A549 (cell line): ENCODE results near the gene NKIRAS2. TPM values are rescaled to one million over a fixed set of nuclear protein-coding genes. Genes with fewer than 3 reads are reported as not detected.
A peak's percentile ranks its signal among the peaks of the same experiment; 100 is the strongest.

Source experiments
- ATAC-seq, 2 experiments: fragments of 200-7000 bp in 1 of 2; fragments of >200 bp in 1 of 2; cut with Nextera tagmentation in 1 of 2; cut with Tn5 transposase in 1 of 2; 3 replicates each; pipeline versions ENCODE4 v1.8.0 to v1.9.1; 2018 to 2020; ENCODE audit warnings: mild to moderate bottlenecking in 1 of 2, moderate library complexity in 1 of 2
- CTCF ChIA-PET: fragments of 300-600 bp; sonication (Branson Sonifier 250); formaldehyde crosslinking; extraction: SDS; loops from one replicate; lab custom pipeline; 2021; ENCODE audit warnings: antibody characterized with exemption, inconsistent platforms; lab: Yijun Ruan, JAX
- POLR2A ChIA-PET: fragments of 350-600 bp; formaldehyde crosslinking; extraction: SDS; loops from one replicate; lab custom pipeline; 2021; ENCODE audit warnings: antibody characterized with exemption, inconsistent platforms; lab: Yijun Ruan, JAX
- DNase-seq, 2 experiments: peaks; one replicate each; pipeline versions ENCODE4 v3.0.0 to v3.0.0-alpha.2; 2011 to 2016; ENCODE audit warnings: low read depth in 1 of 2, low spot score in 1 of 2
- FAIRE-seq: peaks from 2 replicates; lab custom pipeline; 2011; peaks lifted over from hg19 to GRCh38; lab: Jason Lieb, UNC
- H3K27ac ChIP-seq, 2 experiments: fragments of >200 bp; sonication (Bioruptor Twin); formaldehyde crosslinking; 3 replicates each; pipeline ENCODE4 v1.5.1; 2016 to 2017
- H3K4me1 ChIP-seq: fragments of >200 bp; sonication (Bioruptor Twin); formaldehyde crosslinking; 3 replicates; pipeline ENCODE4 v1.6.1; 2016
- H3K4me2 ChIP-seq: fragments of >200 bp; sonication (Bioruptor Twin); formaldehyde crosslinking; 3 replicates; pipeline ENCODE4 v1.6.1; 2016
- H3K4me3 ChIP-seq: fragments of >200 bp; sonication (Bioruptor Twin); formaldehyde crosslinking; 3 replicates; pipeline ENCODE4 v1.5.1; 2016
- H3K9me3 ChIP-seq: fragments of >200 bp; sonication (Bioruptor Twin); formaldehyde crosslinking; 3 replicates; pipeline ENCODE4 v1.6.1; 2016
- ATOH8 ChIP-seq: fragments of 250-450 bp; sonication (Bioruptor Pico); IDR thresholded peaks from 2 replicates; pipeline ENCODE4 v1.5.0; 2020; ENCODE audit warnings: low read depth, mild to moderate bottlenecking, moderate library complexity
- CEBPB ChIP-seq, 2 experiments: fragments of >200 bp in 1 of 2; sonication (Bioruptor Twin) in 1 of 2; formaldehyde crosslinking in 1 of 2; IDR thresholded peaks; 2 replicates each; pipeline ENCODE4 v1.6.1; 2012 to 2016
- E2F6 ChIP-seq: IDR thresholded peaks from 2 replicates; pipeline ENCODE4 v1.6.1; 2012; ENCODE audit warnings: low read depth, borderline replicate concordance
- EP300 ChIP-seq, 2 experiments: fragments of >200 bp; sonication (Bioruptor Twin); formaldehyde crosslinking; IDR thresholded peaks; 2 replicates in 1 of 2; 3 replicates in 1 of 2; pipeline ENCODE4 v1.6.1; 2016 to 2017
- HEYL ChIP-seq: fragments of 250-450 bp; sonication (Bioruptor Pico); IDR thresholded peaks from 2 replicates; pipeline ENCODE4 v1.8.0; 2021; ENCODE audit warnings: mild to moderate bottlenecking, moderate library complexity
- HOXA7 ChIP-seq: fragments of 250-450 bp; sonication (Bioruptor Pico); IDR thresholded peaks from 2 replicates; pipeline ENCODE4 v1.5.0; 2020; ENCODE audit warnings: mild to moderate bottlenecking, moderate library complexity
- HOXB13 ChIP-seq: fragments of 250-450 bp; sonication (Bioruptor Pico); IDR thresholded peaks from 2 replicates; pipeline ENCODE4 v1.5.0; 2020; ENCODE audit warnings: low read depth, mild to moderate bottlenecking, moderate library complexity
- HOXB5 ChIP-seq: fragments of 250-450 bp; sonication (Bioruptor Pico); IDR thresholded peaks from 2 replicates; pipeline ENCODE4 v1.5.0; 2020; ENCODE audit warnings: mild to moderate bottlenecking, moderate library complexity
- JUN ChIP-seq, 2 experiments: fragments of >200 bp; sonication (Bioruptor Twin); formaldehyde crosslinking; IDR thresholded peaks; 2 replicates in 1 of 2; 3 replicates in 1 of 2; pipeline ENCODE4 v1.6.1; 2016 to 2017
- KDM1A ChIP-seq: fragments of 200-600 bp; sonication (generic); IDR thresholded peaks from 2 replicates; pipeline ENCODE4 v1.6.1; 2016; ENCODE audit warnings: low read depth, mild to moderate bottlenecking
- MAFK ChIP-seq: fragments of 450-650 bp; IDR thresholded peaks from 2 replicates; pipeline ENCODE4 v1.6.1; 2014; ENCODE audit not compliant: partially characterized antibody
- MAX ChIP-seq: IDR thresholded peaks from 2 replicates; pipeline ENCODE4 v1.6.1; 2012
- MAZ ChIP-seq: fragments of 150-350 bp; IDR thresholded peaks from 2 replicates; pipeline ENCODE4 v1.6.1; 2014; ENCODE audit warnings: antibody characterized with exemption, low read depth, low read length, borderline replicate concordance
- PHF8 ChIP-seq: fragments of 200-600 bp; sonication (generic); IDR thresholded peaks from 2 replicates; pipeline ENCODE4 v1.6.1; 2016; ENCODE audit warnings: low read depth, mild to moderate bottlenecking, antibody characterized with exemption, moderate library complexity, borderline replicate concordance
- RAD21 ChIP-seq, 2 experiments: fragments of >200 bp in 1 of 2; sonication (Bioruptor Twin) in 1 of 2; formaldehyde crosslinking in 1 of 2; IDR thresholded peaks in 1 of 2; conservative IDR thresholded peaks in 1 of 2; 2 replicates in 1 of 2; 3 replicates in 1 of 2; pipeline ENCODE4 v1.6.1; 2012 to 2018; ENCODE audit warnings: inconsistent platforms in 1 of 2
- REST ChIP-seq: fragments of 200-600 bp; sonication (generic); IDR thresholded peaks from 2 replicates; pipeline ENCODE4 v1.6.1; 2016; ENCODE audit warnings: antibody characterized with exemption, mild to moderate bottlenecking, moderate library complexity
- RNF2 ChIP-seq: fragments of 200-600 bp; sonication (generic); IDR thresholded peaks from 2 replicates; pipeline ENCODE4 v1.6.1; 2016; ENCODE audit warnings: low read depth, mild to moderate bottlenecking, antibody characterized with exemption, moderate library complexity, borderline replicate concordance
- SMC3 ChIP-seq: fragments of >200 bp; sonication (Bioruptor Twin); formaldehyde crosslinking; IDR thresholded peaks from 3 replicates; pipeline ENCODE4 v1.6.1; 2018; ENCODE audit warnings: inconsistent platforms
- ZC3H11A ChIP-seq: fragments of 450-650 bp; IDR thresholded peaks from 2 replicates; pipeline ENCODE4 v1.6.1; 2014; ENCODE audit warnings: antibody characterized with exemption, mild to moderate bottlenecking
- whole genome bisulfite sequencing: methylation state at CpG from one replicate; pipeline ENCODE4 v1.1.6; 2017; ENCODE audit errors: missing lambda C conversion rate; 5-methylcytosine and 5-hydroxymethylcytosine counted together
- polyA plus RNA-seq, 4 experiments: library from polyadenylated mRNA; depleted of rRNA in 3 of 4; stranded (reverse); fragments of >200 nt; fragmentation: RNase III in 1 of 4; extraction: RNeasy Plus Mini Kit Qiagen cat#74134 plus additional on column Dnase treatment in 1 of 4; gene quantifications; 2 replicates in 3 of 4; 3 replicates in 1 of 4; pipeline ENCODE4 v1.2.3, GENCODE V29; 2011 to 2017
- TF ChIP-seq, protein P1 (sequence below): IDR thresholded peaks from 2 replicates; pipeline ENCODE4 v1.6.1; 2012
- TF ChIP-seq, protein P2 (sequence below): fragments of >200 bp; sonication (Bioruptor Twin); formaldehyde crosslinking; IDR thresholded peaks from 3 replicates; pipeline ENCODE4 v1.6.1; 2016

Gene NKIRAS2
- polyA plus RNA-seq, 2 of the 4 experiments (the other 2 are of a cell fraction), result 48.0 to 52.2 TPM

DNA sequence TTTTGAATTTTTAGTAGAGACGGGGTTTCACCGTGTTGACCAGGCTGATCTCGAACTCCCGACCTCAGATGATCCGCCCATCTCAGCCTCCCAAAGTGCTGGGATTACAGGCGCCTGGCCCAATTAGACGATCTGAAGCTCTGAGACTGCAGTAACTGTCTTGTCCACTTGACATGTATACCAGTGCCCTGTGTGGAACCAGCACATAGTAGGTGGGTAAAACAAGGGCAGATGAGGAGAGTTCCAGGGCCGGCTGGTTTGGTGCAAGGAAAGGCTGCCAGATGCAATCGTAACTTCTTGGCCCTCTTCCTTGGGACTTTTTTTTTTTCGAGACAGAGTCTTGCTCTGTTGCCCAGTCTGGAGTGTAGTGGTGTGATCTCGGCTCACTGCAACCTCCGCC lies 27.5 kb downstream of the NKIRAS2 start:
- WGBS, result 87% methylated on average over 12 of the region's 12 CpGs
- CTCF ChIA-PET, result interaction anchor here (0.9 to 22.6 kb wide), 3 partner anchors 10 to 33 kb away, joined by 3 to 346 read pairs (median 3); partner anchors contain the start of genes DNAJC7 and NKIRAS2
- Histone ChIP-seq H3K4me1 (peaks cover 12% of the 10 kb centered on the region), H3K4me3 (no peak overlapping the region), H3K27ac (no peak overlapping the region), H3K4me2 (no peak overlapping the region), H3K9me3 (no peaks in the 10 kb centered on the region)
- DNase-seq (no peak), FAIRE-seq (no peak), ATAC-seq (no peak)
- POLR2A ChIA-PET, result no interaction called here
- TF ChIP-seq HOXA7 (no peak), RNF2 (no peak), EP300 (IDR thresholded peaks at IDR 0.05) (no peak), PHF8 (no peak), HEYL (CRISPR knock-in tag) (no peak), HOXB13 (CRISPR knock-in tag) (no peak)

- no peak for FAIRE-seq
- TF ChIP-seq MAFK, result no peak
- TF ChIP-seq ZC3H11A, result no peak
- TF ChIP-seq, protein P1, sequence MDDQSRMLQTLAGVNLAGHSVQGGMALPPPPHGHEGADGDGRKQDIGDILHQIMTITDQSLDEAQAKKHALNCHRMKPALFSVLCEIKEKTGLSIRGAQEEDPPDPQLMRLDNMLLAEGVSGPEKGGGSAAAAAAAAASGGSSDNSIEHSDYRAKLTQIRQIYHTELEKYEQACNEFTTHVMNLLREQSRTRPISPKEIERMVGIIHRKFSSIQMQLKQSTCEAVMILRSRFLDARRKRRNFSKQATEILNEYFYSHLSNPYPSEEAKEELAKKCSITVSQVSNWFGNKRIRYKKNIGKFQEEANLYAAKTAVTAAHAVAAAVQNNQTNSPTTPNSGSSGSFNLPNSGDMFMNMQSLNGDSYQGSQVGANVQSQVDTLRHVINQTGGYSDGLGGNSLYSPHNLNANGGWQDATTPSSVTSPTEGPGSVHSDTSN, result no peak
- TF ChIP-seq E2F6, result no peak
- no peak for TF ChIP-seq MAX
- TF ChIP-seq SMC3, result no peak
- no peak for TF ChIP-seq ATOH8 (CRISPR knock-in tag)
- no peak for TF ChIP-seq CEBPB (IDR thresholded peaks at IDR 0.05)
- no peak for TF ChIP-seq HOXA7
- no peak for TF ChIP-seq JUN (IDR thresholded peaks at IDR 0.05)
- TF ChIP-seq, protein P2, sequence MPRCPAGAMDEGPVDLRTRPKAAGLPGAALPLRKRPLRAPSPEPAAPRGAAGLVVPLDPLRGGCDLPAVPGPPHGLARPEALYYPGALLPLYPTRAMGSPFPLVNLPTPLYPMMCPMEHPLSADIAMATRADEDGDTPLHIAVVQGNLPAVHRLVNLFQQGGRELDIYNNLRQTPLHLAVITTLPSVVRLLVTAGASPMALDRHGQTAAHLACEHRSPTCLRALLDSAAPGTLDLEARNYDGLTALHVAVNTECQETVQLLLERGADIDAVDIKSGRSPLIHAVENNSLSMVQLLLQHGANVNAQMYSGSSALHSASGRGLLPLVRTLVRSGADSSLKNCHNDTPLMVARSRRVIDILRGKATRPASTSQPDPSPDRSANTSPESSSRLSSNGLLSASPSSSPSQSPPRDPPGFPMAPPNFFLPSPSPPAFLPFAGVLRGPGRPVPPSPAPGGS, result no peak
- no peak for TF ChIP-seq HOXB5 (CRISPR knock-in tag)
- TF ChIP-seq, all 56 proteins: peak for 0
- Histone ChIP-seq H3K4me3 (peak overlapping the region; percentile 64), H3K4me2 (peak overlapping the region; percentile 81), H3K4me1 (peaks cover 12% of the 10 kb centered on the region), H3K9me3 (no peaks in the 10 kb centered on the region), H3K27ac (peak overlapping the region; percentile 76 to 88)
- DNase-seq (peak in 1 of 2 experiments; percentile 70), ATAC-seq (peak; percentile 44 to 64)
- ChIA-PET POLR2A (interaction anchor here (0.6 to 1.0 kb wide), 2 partner anchors 24 to 60 kb away, joined by 4 to 5 read pairs; no protein-coding TSS in a partner anchor), CTCF (interaction anchor here (1.0 to 22.6 kb wide), 7 partner anchors 9 to 84 kb away, joined by 3 to 346 read pairs (median 5); partner anchors contain the start of genes CNP, DNAJC7 and NKIRAS2)
- WGBS, result 0% methylated on average over 4 of the region's 7 CpGs
Measured at GRCh38 chr17:42049834-42050392, 30.0 kb downstream of the NKIRAS2 start.

DNA sequence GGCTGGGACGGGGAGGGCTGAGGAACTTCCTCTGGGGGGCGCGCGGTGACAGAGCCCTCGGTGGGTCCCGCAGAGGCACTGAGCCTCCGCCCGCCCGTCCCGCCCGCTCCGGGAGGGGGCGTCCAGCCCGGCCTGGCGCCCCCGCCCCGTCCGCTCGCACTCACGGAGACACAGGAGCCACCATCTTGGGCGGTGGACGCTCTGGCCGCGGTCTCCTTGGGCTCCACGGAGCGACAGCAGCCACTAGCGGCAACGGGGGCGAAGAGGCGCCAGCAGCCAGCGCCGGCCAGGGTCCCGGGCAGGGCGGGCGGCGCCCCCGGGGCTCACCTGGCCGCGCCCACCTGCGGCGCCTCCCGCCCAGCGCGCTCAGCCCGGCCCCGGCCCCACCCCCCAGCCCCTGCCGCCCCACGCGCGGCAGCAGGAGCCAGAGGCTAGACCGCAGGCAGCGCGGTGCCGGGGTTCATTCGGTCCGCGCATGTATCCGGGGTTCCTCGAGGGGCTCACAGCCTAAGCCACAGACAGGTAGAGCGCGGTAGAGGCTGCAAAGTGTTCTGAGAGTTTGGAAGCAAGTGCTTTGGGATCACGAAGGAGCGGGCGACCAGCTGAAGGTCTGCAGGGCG lies 30.6 kb downstream of the NKIRAS2 start, which contains the start of gene C17orf113:
Gene C17orf113, minus strand, starts transcription at position 209 of the 620 bp plus-strand sequence. CDS start 7,225 bp downstream, outside the sequence.
- ATAC-seq (peak; percentile 87 to 90), FAIRE-seq (no peak), DNase-seq (peak; percentile 61 to 89)
- CTCF ChIA-PET, result interaction anchor here (0.9 to 22.6 kb wide), 21 partner anchors 9 to 103 kb away, joined by 3 to 346 read pairs (median 4); partner anchors contain the start of genes DNAJC7, KAT2A and NKIRAS2
- Histone ChIP-seq H3K27ac (peak within 1 kb of the TSS; percentile 76 to 88), H3K4me2 (peak within 1 kb of the TSS; percentile 81), H3K4me1 (peaks cover 12% of the 10 kb centered on the region), H3K4me3 (peak within 1 kb of the TSS; percentile 64), H3K9me3 (no peaks in the 10 kb centered on the region)
- 20% methylated on average over 30 of the region's 65 CpGs for WGBS
- POLR2A ChIA-PET, result interaction anchor here (0.5 to 1.0 kb wide), 2 partner anchors 24 to 71 kb away, joined by 3 to 4 read pairs; no protein-coding TSS in a partner anchor
- TF ChIP-seq RAD21 (conservative IDR thresholded peaks at IDR 0.05 in 1 of 2, IDR thresholded peaks at IDR 0.05 in 1 of 2) (peak; percentile 40 to 48; a peak in 4 of 5 replicates), REST (no peak), PHF8 (peak; percentile 16; the same call in 1 of the 2 replicates), MAZ (no peak), KDM1A (no peak), HOXB5 (CRISPR knock-in tag) (no peak)
